Peyer's patch (tissue), 4 donors: ENCODE results near the gene NFIB.

Experiments used
- POLR2A ChIP-seq, 2 donors: fragments of 450-650 bp; IDR thresholded peaks; one replicate each; pipeline ENCODE4 v1.5.1; 2017; ENCODE audit warnings: antibody characterized with exemption in 2 of 2, mild to moderate bottlenecking in 2 of 2, moderate library complexity in 2 of 2
- TF ChIP-seq, protein P1 (sequence below), 6 experiments: fragments of 450-650 bp in 4 of 6; fragments of 200-600 bp in 2 of 6; sonication (generic) in 1 of 6; IDR thresholded peaks; one replicate each; pipeline ENCODE4 v1.5.1; 2017 to 2019; ENCODE audit warnings: antibody characterized with exemption in 6 of 6, mild to moderate bottlenecking in 3 of 6, moderate library complexity in 1 of 6

- no peak for TF ChIP-seq POLR2A (IDR thresholded peaks at IDR 0.05)
- TF ChIP-seq, protein P1, sequence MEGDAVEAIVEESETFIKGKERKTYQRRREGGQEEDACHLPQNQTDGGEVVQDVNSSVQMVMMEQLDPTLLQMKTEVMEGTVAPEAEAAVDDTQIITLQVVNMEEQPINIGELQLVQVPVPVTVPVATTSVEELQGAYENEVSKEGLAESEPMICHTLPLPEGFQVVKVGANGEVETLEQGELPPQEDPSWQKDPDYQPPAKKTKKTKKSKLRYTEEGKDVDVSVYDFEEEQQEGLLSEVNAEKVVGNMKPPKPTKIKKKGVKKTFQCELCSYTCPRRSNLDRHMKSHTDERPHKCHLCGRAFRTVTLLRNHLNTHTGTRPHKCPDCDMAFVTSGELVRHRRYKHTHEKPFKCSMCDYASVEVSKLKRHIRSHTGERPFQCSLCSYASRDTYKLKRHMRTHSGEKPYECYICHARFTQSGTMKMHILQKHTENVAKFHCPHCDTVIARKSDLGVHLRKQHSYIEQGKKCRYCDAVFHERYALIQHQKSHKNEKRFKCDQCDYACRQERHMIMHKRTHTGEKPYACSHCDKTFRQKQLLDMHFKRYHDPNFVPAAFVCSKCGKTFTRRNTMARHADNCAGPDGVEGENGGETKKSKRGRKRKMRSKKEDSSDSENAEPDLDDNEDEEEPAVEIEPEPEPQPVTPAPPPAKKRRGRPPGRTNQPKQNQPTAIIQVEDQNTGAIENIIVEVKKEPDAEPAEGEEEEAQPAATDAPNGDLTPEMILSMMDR (IDR thresholded peaks at IDR 0.05): no peak
Measured at GRCh38 chr9:14215614-14216013, 98.3 kb downstream of the NFIB start.
